Measurements from ENCODE around the gene GADL1. TPM values are rescaled to one million over a fixed set of nuclear protein-coding genes. Genes with fewer than 3 reads are reported as not detected.
A peak's percentile ranks its signal among the peaks of the same experiment; 100 is the strongest.

Gene GADL1
- total and polyA plus RNA-seq, 2 donors: 0.02 to 0.09 TPM

DNA sequence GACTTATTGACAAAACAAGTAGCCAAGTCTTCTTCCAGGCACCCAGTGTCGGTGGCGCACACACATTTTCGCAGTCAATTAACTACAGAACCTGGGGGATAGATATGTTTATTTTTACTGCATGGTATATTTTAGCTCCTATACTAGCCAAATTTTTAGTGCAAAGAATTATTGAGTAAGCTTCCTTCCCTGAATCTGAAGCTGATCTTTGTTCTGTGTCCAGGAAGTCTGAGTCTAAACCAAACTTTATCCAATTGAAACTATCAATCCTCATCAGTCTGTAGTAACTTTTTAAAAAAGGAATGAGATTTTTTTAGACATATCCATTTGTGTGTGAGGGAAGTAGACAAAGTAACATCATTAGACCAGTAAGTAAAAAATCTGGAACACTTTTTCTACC, 133.1 kb downstream of the GADL1 start:
- Histone ChIP-seq H3K4me3 (ENCODE audit: low read length in 2 of 2) (no peak overlapping the region), H3K27me3 (ENCODE audit: control insufficient read depth in 2 of 2, insufficient read depth in 1 of 2, low read length in 1 of 2) (no peaks in the 10 kb centered on the region), H3K36me3 (ENCODE audit: control insufficient read depth in 2 of 2, insufficient read depth in 2 of 2, low read length in 1 of 2) (no peaks in the 10 kb centered on the region), H3K4me1 (ENCODE audit: control insufficient read depth in 2 of 2, insufficient read depth in 2 of 2, low read length in 2 of 2) (no peaks in the 10 kb centered on the region), H3K27ac (ENCODE audit: low read depth in 1 of 2, low read length in 1 of 2) (no peak overlapping the region), H3K9me3 (ENCODE audit: control insufficient read depth in 2 of 2, insufficient read depth in 1 of 2, low read length in 1 of 2) (no peaks in the 10 kb centered on the region)
- no peak for DNase-seq (ENCODE audit: low read depth in 6 of 9, low spot score in 9 of 9)
- WGBS: 99% methylated on average over 3 of the region's 3 CpGs

DNA sequence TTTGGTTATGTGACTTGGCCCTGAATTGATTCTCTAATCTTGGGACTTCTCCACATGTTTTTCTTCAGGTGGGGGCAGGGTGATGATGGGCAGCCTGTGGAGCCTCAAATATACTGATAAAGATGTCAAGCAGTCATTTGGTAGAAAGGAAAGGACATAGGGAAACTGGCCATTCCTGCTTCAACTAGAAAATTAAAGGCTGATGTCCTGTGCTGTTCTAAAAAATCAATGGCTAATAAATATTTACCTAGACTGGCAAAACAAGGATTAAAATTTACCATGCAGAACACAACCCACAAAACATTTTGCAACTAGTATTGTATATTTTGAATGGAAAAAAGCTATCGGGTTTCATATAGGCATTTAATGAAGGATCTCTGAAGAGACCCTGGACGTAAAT, 133.7 kb downstream of the GADL1 start:
- H3K27ac ChIP-seq (ENCODE audit: low read depth in 1 of 2, low read length in 1 of 2): no peak overlapping the region
- no peaks in the 10 kb centered on the region for H3K4me1 ChIP-seq (ENCODE audit: control insufficient read depth in 2 of 2, insufficient read depth in 2 of 2, low read length in 2 of 2)
- WGBS: 98% methylated on average over 2 of the region's 2 CpGs
- no peaks in the 10 kb centered on the region for H3K27me3 ChIP-seq (ENCODE audit: control insufficient read depth in 2 of 2, insufficient read depth in 1 of 2, low read length in 1 of 2)
- no peak overlapping the region for H3K4me3 ChIP-seq (ENCODE audit: low read length in 2 of 2)
- H3K36me3 ChIP-seq (ENCODE audit: control insufficient read depth in 2 of 2, insufficient read depth in 2 of 2, low read length in 1 of 2): no peaks in the 10 kb centered on the region
- DNase-seq (ENCODE audit: low read depth in 6 of 9, low spot score in 9 of 9): no peak
- H3K9me3 ChIP-seq (ENCODE audit: control insufficient read depth in 2 of 2, insufficient read depth in 1 of 2, low read length in 1 of 2): no peaks in the 10 kb centered on the region

DNA sequence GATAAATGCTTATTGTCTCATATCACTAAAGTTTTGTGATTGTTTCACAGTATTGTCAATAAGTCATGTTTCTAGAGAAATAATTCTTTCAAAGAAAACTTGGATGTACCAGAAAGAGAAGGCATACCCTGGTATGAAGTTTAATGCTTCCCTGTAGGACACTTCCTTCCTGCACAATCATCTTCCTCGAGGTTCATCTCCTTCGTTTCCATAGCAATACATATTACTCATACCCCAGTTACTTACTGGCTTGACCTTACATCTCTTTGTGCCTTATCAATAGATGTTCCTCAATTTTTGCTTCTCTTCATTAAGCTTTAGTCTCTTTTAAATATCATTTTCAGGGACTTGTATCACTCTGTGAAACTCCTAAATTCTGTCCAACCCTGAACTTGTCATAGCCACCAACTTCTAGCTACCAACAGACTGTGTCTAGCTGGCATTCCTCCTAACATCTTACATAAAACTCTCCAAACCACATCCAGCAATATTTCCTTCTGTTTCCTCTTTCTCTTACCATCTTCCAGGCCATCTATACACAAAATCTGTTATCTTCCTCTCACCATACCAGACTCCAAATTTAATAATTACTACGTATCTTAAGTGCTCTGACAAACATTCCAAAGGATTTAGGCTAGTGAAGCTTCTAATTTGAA, 134.3 kb downstream of the GADL1 start:
- Histone ChIP-seq H3K36me3 (ENCODE audit: control insufficient read depth in 2 of 2, insufficient read depth in 2 of 2, low read length in 1 of 2) (no peaks in the 10 kb centered on the region), H3K9me3 (ENCODE audit: control insufficient read depth in 2 of 2, insufficient read depth in 1 of 2, low read length in 1 of 2) (no peaks in the 10 kb centered on the region), H3K4me1 (ENCODE audit: control insufficient read depth in 2 of 2, insufficient read depth in 2 of 2, low read length in 2 of 2) (no peaks in the 10 kb centered on the region), H3K4me3 (ENCODE audit: low read length in 2 of 2) (no peak overlapping the region), H3K27me3 (ENCODE audit: control insufficient read depth in 2 of 2, insufficient read depth in 1 of 2, low read length in 1 of 2) (no peaks in the 10 kb centered on the region), H3K27ac (ENCODE audit: low read depth in 1 of 2, low read length in 1 of 2) (no peak overlapping the region)
- no peak for DNase-seq (ENCODE audit: low read depth in 6 of 9, low spot score in 9 of 9)
- 64% methylated on average over 3 of the region's 3 CpGs for WGBS

DNA sequence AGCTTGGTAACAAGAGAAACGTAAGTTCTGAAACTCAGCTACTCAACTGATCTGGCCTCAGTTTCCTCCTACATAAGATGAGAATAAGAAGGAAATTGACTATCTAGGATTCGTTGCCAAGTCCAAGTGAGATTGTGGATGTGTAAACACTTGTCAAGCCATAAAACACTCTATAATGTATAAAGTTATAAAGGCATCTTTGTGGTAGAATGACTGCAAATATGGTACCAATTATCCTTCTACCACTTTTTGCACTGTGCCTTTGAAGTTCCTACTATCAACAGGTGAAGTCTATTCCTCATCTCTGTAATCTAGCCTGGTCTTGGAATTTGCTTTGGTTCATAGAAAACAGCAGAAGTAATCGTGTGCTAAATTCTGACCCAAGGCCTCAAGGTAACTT, 138.2 kb downstream of the GADL1 start:
- no peaks in the 10 kb centered on the region for H3K9me3 ChIP-seq (ENCODE audit: control insufficient read depth in 2 of 2, insufficient read depth in 1 of 2, low read length in 1 of 2)

DNA sequence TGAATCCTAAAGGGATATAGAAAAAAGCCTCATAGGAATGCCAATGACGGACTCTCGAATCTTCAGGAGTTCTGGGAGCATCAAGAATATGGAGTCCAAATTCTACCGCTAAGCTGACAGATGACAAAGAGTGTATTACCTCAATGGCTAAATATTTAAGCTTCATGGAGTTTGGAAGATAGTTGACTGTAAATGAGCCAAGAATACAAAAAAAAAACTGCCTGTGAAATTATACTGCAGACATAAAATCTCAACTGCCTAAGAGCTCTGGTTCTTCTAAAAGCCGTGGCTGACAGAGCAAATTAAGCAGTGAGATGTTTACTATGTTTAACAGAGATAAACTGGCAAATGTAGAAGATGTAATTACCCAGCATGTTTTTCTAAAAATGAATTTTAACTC, 140.0 kb downstream of the GADL1 start:
- Histone ChIP-seq H3K27ac (ENCODE audit: low read depth in 1 of 2, low read length in 1 of 2) (no peak overlapping the region), H3K36me3 (ENCODE audit: control insufficient read depth in 2 of 2, insufficient read depth in 2 of 2, low read length in 1 of 2) (no peaks in the 10 kb centered on the region), H3K4me3 (ENCODE audit: low read length in 2 of 2) (no peak overlapping the region), H3K27me3 (ENCODE audit: control insufficient read depth in 2 of 2, insufficient read depth in 1 of 2, low read length in 1 of 2) (no peaks in the 10 kb centered on the region), H3K9me3 (ENCODE audit: control insufficient read depth in 2 of 2, insufficient read depth in 1 of 2, low read length in 1 of 2) (no peaks in the 10 kb centered on the region), H3K4me1 (ENCODE audit: control insufficient read depth in 2 of 2, insufficient read depth in 2 of 2, low read length in 2 of 2) (no peaks in the 10 kb centered on the region)
- 94% methylated on average over 4 of the region's 4 CpGs for WGBS
- no peak for DNase-seq (ENCODE audit: low read depth in 6 of 9, low spot score in 9 of 9)

More for the DNA sequence above, 138.2 kb downstream of the GADL1 start:
- H3K4me1 ChIP-seq (ENCODE audit: control insufficient read depth in 2 of 2, insufficient read depth in 2 of 2, low read length in 2 of 2): no peaks in the 10 kb centered on the region
- H3K36me3 ChIP-seq (ENCODE audit: control insufficient read depth in 2 of 2, insufficient read depth in 2 of 2, low read length in 1 of 2): no peaks in the 10 kb centered on the region
- 98% methylated on average over 3 of the region's 3 CpGs for WGBS
- H3K27me3 ChIP-seq (ENCODE audit: control insufficient read depth in 2 of 2, insufficient read depth in 1 of 2, low read length in 1 of 2): no peaks in the 10 kb centered on the region
- no peak for DNase-seq (ENCODE audit: low read depth in 6 of 9, low spot score in 9 of 9)
- H3K27ac ChIP-seq (ENCODE audit: low read depth in 1 of 2, low read length in 1 of 2): no peak overlapping the region
- no peak overlapping the region for H3K4me3 ChIP-seq (ENCODE audit: low read length in 2 of 2)

DNA sequence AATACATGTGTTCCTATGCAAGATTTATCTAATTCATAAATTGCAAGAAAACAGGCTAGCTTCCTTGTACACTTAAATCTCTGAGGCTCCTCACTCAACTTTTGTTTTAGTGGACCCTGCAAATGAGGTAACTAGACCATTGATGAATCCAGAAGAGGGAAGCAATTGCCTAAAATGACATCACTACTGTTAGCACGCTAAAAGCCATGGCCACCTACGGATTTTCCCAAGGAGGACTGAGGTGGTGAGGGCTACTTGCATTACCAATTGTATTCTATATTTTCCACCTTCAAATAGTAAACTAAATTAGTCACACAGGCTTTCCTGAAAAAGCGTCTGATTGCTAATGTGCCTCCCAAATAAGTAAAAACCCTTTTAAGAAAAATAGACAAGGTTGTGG, 140.7 kb downstream of the GADL1 start:
- Histone ChIP-seq H3K27ac (ENCODE audit: low read depth in 1 of 2, low read length in 1 of 2) (no peak overlapping the region), H3K4me3 (ENCODE audit: low read length in 2 of 2) (no peak overlapping the region), H3K9me3 (ENCODE audit: control insufficient read depth in 2 of 2, insufficient read depth in 1 of 2, low read length in 1 of 2) (no peaks in the 10 kb centered on the region), H3K36me3 (ENCODE audit: control insufficient read depth in 2 of 2, insufficient read depth in 2 of 2, low read length in 1 of 2) (no peaks in the 10 kb centered on the region), H3K27me3 (ENCODE audit: control insufficient read depth in 2 of 2, insufficient read depth in 1 of 2, low read length in 1 of 2) (no peaks in the 10 kb centered on the region), H3K4me1 (ENCODE audit: control insufficient read depth in 2 of 2, insufficient read depth in 2 of 2, low read length in 2 of 2) (no peaks in the 10 kb centered on the region)
- DNase-seq (ENCODE audit: low read depth in 6 of 9, low spot score in 9 of 9): no peak
- 97% methylated on average over 3 of the region's 3 CpGs for WGBS

DNA sequence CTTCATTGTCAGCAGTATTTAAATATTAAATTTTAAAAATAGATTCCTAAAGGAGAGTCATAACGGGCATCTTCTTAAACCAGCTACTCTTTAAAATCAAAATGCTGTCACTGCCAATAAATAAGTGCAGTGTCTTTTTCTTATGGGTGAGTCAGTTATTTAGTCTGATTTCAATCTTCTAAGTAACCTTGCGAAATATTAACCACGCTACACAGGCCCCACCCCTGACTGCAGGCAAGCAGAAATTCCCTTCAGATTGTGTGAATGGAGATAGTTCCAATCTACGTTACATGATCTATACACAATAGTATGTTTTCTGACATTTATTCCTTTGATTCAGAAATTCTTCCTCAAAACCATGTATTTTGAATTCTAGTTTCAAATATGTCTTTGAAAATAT, 141.5 kb downstream of the GADL1 start:
- Histone ChIP-seq H3K27me3 (ENCODE audit: control insufficient read depth in 2 of 2, insufficient read depth in 1 of 2, low read length in 1 of 2) (no peaks in the 10 kb centered on the region), H3K9me3 (ENCODE audit: control insufficient read depth in 2 of 2, insufficient read depth in 1 of 2, low read length in 1 of 2) (no peaks in the 10 kb centered on the region), H3K4me3 (ENCODE audit: low read length in 2 of 2) (no peak overlapping the region), H3K4me1 (ENCODE audit: control insufficient read depth in 2 of 2, insufficient read depth in 2 of 2, low read length in 2 of 2) (no peaks in the 10 kb centered on the region), H3K36me3 (ENCODE audit: control insufficient read depth in 2 of 2, insufficient read depth in 2 of 2, low read length in 1 of 2) (no peaks in the 10 kb centered on the region), H3K27ac (ENCODE audit: low read depth in 1 of 2, low read length in 1 of 2) (no peak overlapping the region)
- WGBS: 94% methylated on average over 4 of the region's 4 CpGs
- DNase-seq (ENCODE audit: low read depth in 6 of 9, low spot score in 9 of 9): no peak

DNA sequence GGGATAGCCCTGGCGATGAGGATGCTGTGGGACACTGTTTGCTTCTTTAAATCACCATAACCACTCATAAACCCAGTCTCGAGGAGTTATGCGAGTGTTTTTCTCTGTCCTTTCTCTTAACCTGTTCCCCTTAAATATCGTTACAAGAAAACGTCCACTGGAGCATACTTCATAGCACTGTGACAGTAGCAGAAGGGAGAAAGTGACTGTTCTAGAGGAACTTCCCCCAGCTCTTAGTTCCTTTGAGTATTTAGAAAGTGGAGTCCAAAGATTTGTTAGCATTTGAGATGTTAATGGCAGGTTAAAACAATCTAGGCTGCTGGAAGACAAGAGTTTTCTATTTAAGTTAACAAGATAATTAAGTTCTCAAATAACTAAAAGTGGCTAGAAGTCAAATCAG, 142.0 kb downstream of the GADL1 start:
- H3K4me1 ChIP-seq (ENCODE audit: control insufficient read depth in 2 of 2, insufficient read depth in 2 of 2, low read length in 2 of 2): no peaks in the 10 kb centered on the region
- DNase-seq (ENCODE audit: low read depth in 6 of 9, low spot score in 9 of 9): no peak
- no peaks in the 10 kb centered on the region for H3K9me3 ChIP-seq (ENCODE audit: control insufficient read depth in 2 of 2, insufficient read depth in 1 of 2, low read length in 1 of 2)
- no peak overlapping the region for H3K4me3 ChIP-seq (ENCODE audit: low read length in 2 of 2)
- WGBS: 95% methylated on average over 5 of the region's 5 CpGs
- H3K27me3 ChIP-seq (ENCODE audit: control insufficient read depth in 2 of 2, insufficient read depth in 1 of 2, low read length in 1 of 2): no peaks in the 10 kb centered on the region
- H3K27ac ChIP-seq (ENCODE audit: low read depth in 1 of 2, low read length in 1 of 2): no peak overlapping the region
- H3K36me3 ChIP-seq (ENCODE audit: control insufficient read depth in 2 of 2, insufficient read depth in 2 of 2, low read length in 1 of 2): no peaks in the 10 kb centered on the region

DNA sequence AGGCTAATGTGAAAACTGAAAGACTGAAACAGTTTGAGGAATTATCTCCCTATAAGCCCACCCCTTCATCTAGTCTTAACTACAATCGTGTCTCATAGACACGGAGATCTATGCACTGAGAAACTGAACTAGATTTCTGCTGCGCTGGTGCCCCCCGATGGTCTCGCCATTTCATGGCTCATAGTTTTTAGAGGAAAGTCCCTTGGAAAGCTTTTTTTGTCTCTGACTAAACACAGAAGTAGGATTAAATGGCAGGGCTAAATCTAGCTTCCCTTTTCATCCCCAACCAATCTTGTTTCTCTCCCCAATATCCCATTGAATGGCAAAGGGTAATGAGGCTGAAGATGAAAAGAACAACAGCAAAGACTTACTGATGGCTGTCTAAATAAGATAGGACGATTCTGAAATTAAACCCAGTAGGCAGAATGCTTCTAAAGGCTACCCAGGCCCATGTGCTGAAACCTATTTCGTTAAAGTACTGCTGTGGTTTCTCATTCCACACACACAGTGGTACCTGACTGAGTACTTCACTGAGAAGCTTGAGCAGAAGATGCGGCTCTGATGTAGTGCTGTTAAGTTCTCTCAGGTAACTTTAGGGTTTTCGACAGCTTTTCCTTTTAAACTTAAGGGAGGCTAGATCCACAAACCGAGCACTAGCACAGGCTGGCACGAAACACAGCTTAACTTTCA, 142.7 kb downstream of the GADL1 start:
- Histone ChIP-seq H3K36me3 (ENCODE audit: control insufficient read depth in 2 of 2, insufficient read depth in 2 of 2, low read length in 1 of 2) (no peaks in the 10 kb centered on the region), H3K9me3 (ENCODE audit: control insufficient read depth in 2 of 2, insufficient read depth in 1 of 2, low read length in 1 of 2) (no peaks in the 10 kb centered on the region), H3K27me3 (ENCODE audit: control insufficient read depth in 2 of 2, insufficient read depth in 1 of 2, low read length in 1 of 2) (no peaks in the 10 kb centered on the region), H3K4me1 (ENCODE audit: control insufficient read depth in 2 of 2, insufficient read depth in 2 of 2, low read length in 2 of 2) (no peaks in the 10 kb centered on the region), H3K27ac (ENCODE audit: low read depth in 1 of 2, low read length in 1 of 2) (no peak overlapping the region), H3K4me3 (ENCODE audit: low read length in 2 of 2) (no peak overlapping the region)
- WGBS: 74% methylated on average over 11 of the region's 11 CpGs
- DNase-seq (ENCODE audit: low read depth in 6 of 9, low spot score in 9 of 9): peak; percentile 21 to 75 (median 37)
